ENCODE data around the gene PRKCZ. TPM values are rescaled to one million over a fixed set of nuclear protein-coding genes. Genes with fewer than 3 reads are reported as not detected.

Gene PRKCZ
- total RNA-seq, 1 experiment from 2014 or later: 0.83 TPM

DNA sequence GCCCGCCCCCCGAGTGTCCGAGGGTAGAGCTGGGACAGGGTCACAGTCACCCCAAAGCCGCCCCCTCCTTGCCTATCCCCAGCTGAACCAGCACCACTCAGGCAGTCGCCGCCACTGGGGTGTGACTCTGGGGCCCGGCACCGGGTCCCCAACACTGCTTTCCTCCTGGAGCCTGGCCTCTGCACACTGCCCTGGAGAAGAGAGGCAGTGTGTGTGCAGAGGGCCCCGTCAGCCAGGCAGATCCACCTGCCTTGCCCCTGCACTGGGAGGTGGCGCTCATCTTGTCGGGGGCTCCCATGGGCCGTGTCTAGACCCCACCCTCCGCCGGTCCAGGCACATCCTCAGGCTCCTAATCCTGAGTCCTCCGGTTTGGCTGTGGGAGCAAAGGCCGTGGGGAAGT lies 128.7 kb downstream of the PRKCZ start:
- H3K9me3 ChIP-seq (replicated peaks): no peaks in the 10 kb centered on the region
- H3K27me3 ChIP-seq: no peaks in the 10 kb centered on the region
- H3K4me1 ChIP-seq: 0 out of 2 replicates have a peak, but pooled peaks cover 2% of the 10 kb centered on the region
- no peak overlapping the region for H3K4me3 ChIP-seq
- H3K36me3 ChIP-seq: no peaks in the 10 kb centered on the region
- H3K27ac ChIP-seq: no peak overlapping the region
- DNase-seq: no peak

DNA sequence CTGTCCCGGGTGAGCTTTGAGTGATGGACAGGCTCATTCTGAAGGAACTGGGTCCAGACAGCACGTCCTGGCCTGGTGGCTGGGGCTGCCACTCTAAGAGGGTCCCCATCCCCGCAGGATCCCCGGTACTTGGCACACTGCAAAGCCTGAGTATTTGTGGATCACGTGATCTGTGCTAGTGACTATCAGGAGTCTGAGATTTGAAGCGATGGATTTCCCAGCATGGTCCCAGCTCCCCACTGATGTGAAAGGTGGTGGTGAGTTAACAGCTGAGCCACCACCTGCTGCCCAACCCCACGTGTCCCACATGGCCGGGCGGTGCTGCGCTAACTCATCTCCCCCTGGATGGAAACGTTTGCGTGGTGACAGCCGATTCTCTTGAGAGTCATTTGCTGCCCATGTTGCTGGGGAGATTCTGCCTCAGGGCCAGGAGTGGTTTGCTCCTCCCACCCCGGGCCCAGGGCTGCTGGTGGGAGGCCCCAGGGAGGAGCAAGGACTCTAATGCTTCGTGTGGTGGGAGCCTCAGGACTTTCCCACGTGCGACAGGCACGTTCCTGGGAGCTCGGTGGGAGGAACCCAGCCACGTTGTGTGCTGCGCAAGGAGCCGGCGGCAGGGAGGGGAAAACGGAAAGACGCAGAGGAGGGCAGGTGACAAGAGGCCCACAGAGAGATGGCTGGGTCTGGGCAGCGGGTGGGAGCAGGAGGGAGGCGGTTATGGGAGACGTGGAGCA lies 129.2 kb downstream of the PRKCZ start:
- Histone ChIP-seq H3K4me1 (0 out of 2 replicates have a peak, but pooled peaks cover 2% of the 10 kb centered on the region), H3K9me3 (replicated peaks) (no peaks in the 10 kb centered on the region), H3K27ac (no peak overlapping the region), H3K4me3 (no peak overlapping the region), H3K36me3 (no peaks in the 10 kb centered on the region), H3K27me3 (no peaks in the 10 kb centered on the region)
- peak; percentile 70 to 74 for DNase-seq

DNA sequence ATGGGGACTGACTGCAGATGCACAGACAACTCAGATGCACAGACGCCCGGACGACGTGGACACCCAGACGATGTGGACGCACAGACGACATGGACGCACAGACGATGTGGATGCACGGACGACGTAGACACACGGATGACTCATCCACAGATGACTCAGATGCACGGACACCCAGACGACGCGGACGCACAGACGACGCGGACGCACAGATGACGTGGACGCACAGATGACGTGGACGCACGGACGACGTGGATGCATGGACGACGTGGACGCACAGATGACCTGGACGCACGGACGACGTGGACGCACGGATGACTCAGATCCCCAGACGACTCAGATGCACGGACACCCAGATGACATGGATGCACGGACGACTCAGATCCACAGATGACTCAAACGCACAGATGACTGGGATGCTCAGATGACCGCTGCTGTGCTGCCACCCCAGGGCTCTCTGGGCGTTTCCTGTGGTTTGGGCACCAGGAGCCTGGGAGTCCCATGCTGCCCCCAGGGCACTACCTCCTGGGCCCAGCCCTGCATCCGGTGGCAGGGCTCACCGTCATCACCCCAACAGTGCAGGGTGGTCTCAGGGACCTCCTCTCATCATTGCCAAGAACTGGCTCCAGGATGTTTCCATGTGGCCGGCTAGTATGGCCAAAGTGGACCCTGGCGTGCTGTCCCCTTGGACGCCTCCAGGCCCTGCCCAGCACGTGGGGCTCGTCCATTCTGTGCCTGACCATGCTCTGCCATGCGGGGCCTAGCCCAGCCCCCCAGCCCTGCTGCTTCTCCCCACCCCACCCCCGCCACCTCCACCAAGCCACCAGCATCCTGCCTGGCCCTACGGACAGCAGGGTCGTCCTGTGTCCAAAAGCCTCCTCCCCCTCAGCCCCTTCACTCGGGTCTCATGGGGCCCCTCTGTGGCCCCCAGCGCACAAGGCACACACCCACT lies 130.4 kb downstream of the PRKCZ start:
- H3K4me1 ChIP-seq: 0 out of 2 replicates have a peak, but pooled peaks cover 2% of the 10 kb centered on the region
- H3K4me3 ChIP-seq: no peak overlapping the region
- H3K27ac ChIP-seq: no peak overlapping the region
- H3K9me3 ChIP-seq (replicated peaks): no peaks in the 10 kb centered on the region
- no peaks in the 10 kb centered on the region for H3K36me3 ChIP-seq
- DNase-seq: no peak
- H3K27me3 ChIP-seq: no peaks in the 10 kb centered on the region

DNA sequence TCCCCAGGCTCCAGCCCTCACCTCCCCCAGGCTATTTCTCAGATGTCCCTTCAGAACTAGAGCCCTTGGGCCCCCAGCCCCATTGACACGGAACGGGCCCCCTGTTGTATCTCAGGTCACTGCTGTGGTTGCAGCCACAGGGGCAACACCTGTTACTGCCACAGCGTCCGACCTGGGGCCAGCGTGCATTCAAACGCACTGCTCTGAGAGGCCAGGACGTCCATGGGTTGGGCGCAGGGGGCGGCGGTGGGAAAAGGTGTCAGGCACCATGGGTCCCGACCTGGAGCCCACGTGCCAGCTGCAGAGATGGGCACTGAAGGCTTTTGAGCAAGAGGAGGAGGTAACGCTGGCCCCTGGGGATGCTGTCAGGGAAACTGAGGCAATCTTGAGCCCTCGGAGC lies 131.1 kb downstream of the PRKCZ start:
- Histone ChIP-seq H3K4me1 (0 out of 2 replicates have a peak, but pooled peaks cover 2% of the 10 kb centered on the region), H3K27me3 (no peaks in the 10 kb centered on the region), H3K4me3 (no peak overlapping the region), H3K27ac (no peak overlapping the region), H3K36me3 (no peaks in the 10 kb centered on the region), H3K9me3 (replicated peaks) (no peaks in the 10 kb centered on the region)
- peak in 1 of 2 experiments; percentile 32 for DNase-seq

DNA sequence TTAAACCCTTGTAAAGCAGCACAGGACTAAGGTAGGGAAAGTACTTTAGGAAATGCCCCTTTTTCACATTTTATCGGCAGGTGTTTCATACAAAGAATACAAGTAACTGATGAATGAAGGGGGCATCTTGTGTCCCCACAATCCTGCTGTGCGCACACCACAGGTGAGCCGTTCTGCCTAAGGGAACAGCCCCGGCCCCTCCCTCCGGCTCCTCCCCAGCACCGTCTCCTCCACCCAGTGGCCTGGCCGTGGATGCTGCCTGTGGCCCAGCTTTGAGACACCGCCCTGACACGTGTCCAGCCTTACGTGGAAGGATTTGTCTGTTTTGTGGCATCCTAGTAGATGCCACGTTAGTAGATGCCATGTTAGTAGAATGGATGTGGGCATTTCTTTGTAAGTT lies 131.5 kb downstream of the PRKCZ start:
- Histone ChIP-seq H3K36me3 (no peaks in the 10 kb centered on the region), H3K4me1 (0 out of 2 replicates have a peak, but pooled peaks cover 2% of the 10 kb centered on the region), H3K27me3 (no peaks in the 10 kb centered on the region), H3K9me3 (replicated peaks) (no peaks in the 10 kb centered on the region), H3K27ac (no peak overlapping the region), H3K4me3 (no peak overlapping the region)
- DNase-seq: no peak

DNA sequence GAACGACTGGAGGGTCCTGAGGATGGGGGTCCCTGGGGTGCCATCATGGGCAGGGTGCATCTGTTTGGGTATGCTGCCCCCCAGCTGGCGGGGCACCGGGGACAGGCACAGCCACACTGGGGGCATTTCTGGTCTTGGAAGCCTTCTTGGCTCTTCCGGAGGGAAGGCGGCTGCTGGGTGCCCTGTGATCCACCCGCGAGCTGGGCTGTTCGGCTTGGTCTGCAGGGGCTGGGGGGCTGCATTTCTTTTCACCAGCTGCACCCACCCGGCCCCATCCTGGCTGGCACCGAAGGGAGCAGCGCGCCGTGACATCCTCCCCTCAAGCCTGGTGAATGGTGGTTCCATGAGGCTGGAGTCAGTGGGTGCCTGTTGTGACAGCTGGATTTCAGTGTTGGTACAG lies 132.2 kb downstream of the PRKCZ start:
- H3K4me3 ChIP-seq: no peak overlapping the region
- H3K27me3 ChIP-seq: no peaks in the 10 kb centered on the region

DNA sequence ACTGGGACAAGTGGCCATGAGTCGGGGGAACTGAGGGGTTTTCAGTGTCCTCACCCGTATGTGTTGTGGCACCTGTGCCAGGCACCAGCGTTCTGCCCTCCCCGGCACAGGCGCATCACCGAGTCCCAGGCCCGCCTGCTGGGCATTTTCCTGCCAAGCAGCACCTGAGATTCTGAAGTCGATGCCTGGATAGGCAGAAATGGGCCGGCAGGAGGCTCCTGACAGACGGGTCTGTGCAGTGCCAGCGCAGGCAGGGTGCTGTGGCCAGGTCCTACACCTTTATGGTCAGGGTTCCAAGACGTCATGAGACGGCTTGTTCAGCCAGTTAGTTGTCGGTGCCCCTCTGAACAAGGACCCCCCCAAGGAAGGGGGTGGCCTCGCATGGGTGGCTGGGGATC lies 133.7 kb downstream of the PRKCZ start:
- no peaks in the 10 kb centered on the region for H3K27me3 ChIP-seq
- no peaks in the 10 kb centered on the region for H3K36me3 ChIP-seq
- no peak overlapping the region for H3K4me3 ChIP-seq
- no peaks in the 10 kb centered on the region for H3K9me3 ChIP-seq (replicated peaks)
- no peak overlapping the region for H3K27ac ChIP-seq
- no peak for DNase-seq
- H3K4me1 ChIP-seq: 0 out of 2 replicates have a peak, but pooled peaks cover 2% of the 10 kb centered on the region

More for the DNA sequence above, 132.2 kb downstream of the PRKCZ start:
- no peak for DNase-seq
- no peak overlapping the region for H3K27ac ChIP-seq
- H3K9me3 ChIP-seq (replicated peaks): no peaks in the 10 kb centered on the region
- H3K36me3 ChIP-seq: no peaks in the 10 kb centered on the region
- 0 out of 2 replicates have a peak, but pooled peaks cover 2% of the 10 kb centered on the region for H3K4me1 ChIP-seq

DNA sequence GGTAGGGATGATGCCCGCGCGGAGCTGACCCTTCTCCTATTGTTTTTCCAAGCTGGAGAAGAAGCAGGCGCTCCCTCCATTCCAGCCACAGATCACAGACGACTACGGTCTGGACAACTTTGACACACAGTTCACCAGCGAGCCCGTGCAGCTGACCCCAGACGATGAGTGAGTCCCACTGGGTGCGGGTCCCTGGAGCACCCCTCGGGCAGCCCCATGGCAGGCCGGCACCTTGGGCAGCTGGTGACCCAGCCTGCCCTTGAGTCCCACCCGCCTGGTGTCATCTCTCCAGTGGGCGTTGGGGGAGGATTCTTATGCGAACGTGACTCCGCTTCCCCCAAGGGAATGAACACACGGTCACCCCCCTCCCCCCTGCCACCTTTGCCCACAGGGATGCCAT lies 134.3 kb downstream of the PRKCZ start:
- DNase-seq: no peak

DNA sequence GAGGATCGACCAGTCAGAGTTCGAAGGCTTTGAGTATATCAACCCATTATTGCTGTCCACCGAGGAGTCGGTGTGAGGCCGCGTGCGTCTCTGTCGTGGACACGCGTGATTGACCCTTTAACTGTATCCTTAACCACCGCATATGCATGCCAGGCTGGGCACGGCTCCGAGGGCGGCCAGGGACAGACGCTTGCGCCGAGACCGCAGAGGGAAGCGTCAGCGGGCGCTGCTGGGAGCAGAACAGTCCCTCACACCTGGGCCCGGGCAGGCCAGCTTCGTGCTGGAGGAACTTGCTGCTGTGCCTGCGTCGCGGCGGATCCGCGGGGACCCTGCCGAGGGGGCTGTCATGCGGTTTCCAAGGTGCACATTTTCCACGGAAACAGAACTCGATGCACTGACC lies 134.7 kb downstream of the PRKCZ start:
- no peaks in the 10 kb centered on the region for H3K27me3 ChIP-seq
- no peak overlapping the region for H3K4me3 ChIP-seq
- no peaks in the 10 kb centered on the region for H3K4me1 ChIP-seq
- no peak for DNase-seq
- H3K36me3 ChIP-seq: no peaks in the 10 kb centered on the region
- no peak overlapping the region for H3K27ac ChIP-seq
- H3K9me3 ChIP-seq (replicated peaks): no peaks in the 10 kb centered on the region

More for the DNA sequence above, 134.3 kb downstream of the PRKCZ start:
- no peak overlapping the region for H3K4me3 ChIP-seq
- H3K36me3 ChIP-seq: no peaks in the 10 kb centered on the region
- no peaks in the 10 kb centered on the region for H3K27me3 ChIP-seq
- H3K27ac ChIP-seq: no peak overlapping the region
- H3K9me3 ChIP-seq (replicated peaks): no peaks in the 10 kb centered on the region
- 0 out of 2 replicates have a peak, but pooled peaks cover 2% of the 10 kb centered on the region for H3K4me1 ChIP-seq

DNA sequence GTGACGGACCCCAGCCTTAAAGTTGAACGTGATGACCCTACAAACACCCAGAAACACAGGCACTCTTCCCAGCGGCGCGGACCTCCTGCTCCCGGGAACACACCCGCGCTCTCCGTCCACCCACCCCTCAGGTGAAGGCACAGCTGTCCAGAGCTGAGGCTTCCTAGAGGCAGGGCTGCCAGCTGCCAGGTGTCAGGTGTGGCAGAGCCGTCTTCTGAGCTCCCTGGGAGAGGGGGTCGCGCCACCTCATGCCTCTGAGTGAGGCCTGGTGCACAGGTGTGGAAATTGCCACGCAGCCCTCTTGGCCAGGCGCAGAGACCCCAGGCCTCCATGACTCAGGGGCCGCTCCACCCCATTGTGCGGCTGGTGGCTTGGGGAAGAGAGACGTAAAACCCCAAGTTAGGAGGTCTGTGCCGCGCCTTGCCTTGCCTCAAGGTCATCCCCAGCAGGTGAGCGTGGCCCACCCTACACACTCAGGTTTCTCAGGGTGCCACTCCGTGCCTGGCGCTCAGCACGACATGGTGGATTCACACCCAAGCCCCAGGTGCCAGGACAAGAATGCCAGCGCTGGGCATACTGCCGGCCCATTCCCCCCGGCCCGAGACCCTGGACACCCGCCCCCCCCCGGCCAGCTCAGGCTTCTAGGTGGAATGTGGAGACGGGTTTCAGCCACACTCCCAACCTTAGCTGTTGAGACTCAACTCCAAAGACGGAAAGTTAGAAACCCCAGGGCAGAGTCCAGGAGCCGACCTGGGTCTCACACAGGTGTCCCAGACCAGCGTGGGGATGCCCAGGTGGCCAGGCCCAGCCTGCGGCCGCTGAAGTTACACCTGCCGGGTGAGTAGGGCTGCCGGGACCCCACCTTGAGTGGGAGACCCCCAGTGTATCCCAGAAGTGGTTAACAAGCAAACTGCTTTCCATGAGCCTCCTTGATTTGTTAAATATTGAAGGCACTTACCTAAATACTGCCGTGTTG lies 136.0 kb downstream of the PRKCZ start:
- Histone ChIP-seq H3K9me3 (replicated peaks) (no peaks in the 10 kb centered on the region), H3K27ac (no peak overlapping the region), H3K4me1 (no peaks in the 10 kb centered on the region; the same call in 1 of the 2 replicates), H3K27me3 (no peaks in the 10 kb centered on the region), H3K4me3 (no peak overlapping the region), H3K36me3 (no peaks in the 10 kb centered on the region)
- no peak for DNase-seq

DNA sequence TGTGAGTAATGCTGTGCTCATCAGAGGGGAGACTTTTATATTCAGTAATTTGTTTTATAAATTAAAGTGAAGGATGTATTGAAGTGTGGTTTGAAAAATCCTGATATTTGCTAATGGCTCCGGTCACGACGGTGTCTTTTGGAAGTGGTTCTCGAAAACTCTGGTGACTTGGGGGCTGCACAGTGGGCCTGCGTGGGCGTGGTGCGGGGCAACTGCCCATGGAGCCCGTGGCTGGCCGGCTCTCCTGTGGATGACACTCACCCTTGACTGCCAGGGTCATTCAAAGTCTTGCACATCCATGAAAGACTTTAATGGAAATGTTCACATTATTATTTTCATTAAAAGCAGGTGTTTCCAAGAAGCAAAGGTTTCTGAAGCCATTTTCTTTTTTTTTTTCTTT lies 136.7 kb downstream of the PRKCZ start:
- no peaks in the 10 kb centered on the region for H3K27me3 ChIP-seq
- no peak overlapping the region for H3K27ac ChIP-seq
- no peak overlapping the region for H3K4me3 ChIP-seq
- no peaks in the 10 kb centered on the region; the same call in 1 of the 2 replicates for H3K4me1 ChIP-seq
- no peaks in the 10 kb centered on the region for H3K36me3 ChIP-seq
- DNase-seq: no peak
- no peaks in the 10 kb centered on the region for H3K9me3 ChIP-seq (replicated peaks)

DNA sequence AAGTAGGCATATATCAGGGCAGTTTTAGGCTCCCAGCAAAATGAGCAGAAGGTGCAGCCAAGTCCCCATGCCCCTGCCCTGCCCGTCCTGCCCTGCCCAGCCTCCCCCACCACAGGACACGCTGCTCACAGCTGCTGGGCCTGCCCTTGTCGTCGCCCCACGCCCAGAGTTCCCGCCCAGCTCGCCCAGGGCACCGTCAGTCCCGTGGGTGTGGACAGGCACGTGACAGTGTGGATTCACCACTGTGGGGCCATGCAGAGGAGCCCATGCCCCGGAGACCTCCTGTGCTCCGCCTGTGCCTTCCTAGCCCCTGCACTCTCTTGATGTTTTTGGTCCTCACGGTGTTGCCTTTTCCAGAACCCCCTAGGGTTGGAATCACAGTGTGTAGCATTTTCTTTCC lies 137.4 kb downstream of the PRKCZ start:
- no peaks in the 10 kb centered on the region for H3K9me3 ChIP-seq (replicated peaks)
- no peaks in the 10 kb centered on the region; the same call in 1 of the 2 replicates for H3K4me1 ChIP-seq
- no peak overlapping the region for H3K4me3 ChIP-seq
- DNase-seq: no peak
- H3K27ac ChIP-seq: no peak overlapping the region
- H3K36me3 ChIP-seq: no peaks in the 10 kb centered on the region
- no peaks in the 10 kb centered on the region for H3K27me3 ChIP-seq

DNA sequence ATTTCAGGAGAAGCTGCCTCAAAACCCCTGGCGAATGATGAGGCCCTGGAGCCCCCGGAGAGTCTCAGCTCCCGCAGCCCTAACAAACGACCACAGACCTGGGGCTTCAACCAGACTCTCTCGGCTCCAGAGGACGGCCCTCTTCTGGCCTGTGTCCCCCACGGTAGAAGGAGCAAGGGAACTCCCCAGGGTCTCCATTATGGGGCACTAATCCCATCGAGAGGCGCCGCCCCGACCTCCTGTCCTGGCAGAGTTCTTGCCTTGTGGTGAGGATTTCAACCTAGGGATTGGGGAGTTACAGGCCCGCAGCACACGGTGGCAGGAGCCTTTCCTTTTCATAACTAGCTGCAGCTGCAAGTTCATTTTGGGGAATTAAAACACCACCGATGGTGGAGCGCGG lies 138.1 kb downstream of the PRKCZ start:
- no peak for DNase-seq
- Histone ChIP-seq H3K4me3 (no peak overlapping the region), H3K27ac (no peak overlapping the region)

More for the DNA sequence above, 138.1 kb downstream of the PRKCZ start:
- Histone ChIP-seq H3K9me3 (replicated peaks) (no peaks in the 10 kb centered on the region), H3K36me3 (no peaks in the 10 kb centered on the region), H3K27me3 (no peaks in the 10 kb centered on the region), H3K4me1 (no peaks in the 10 kb centered on the region; the same call in 1 of the 2 replicates)
